Central memory CD8-positive, alpha-beta T cell (primary cell): Measurements from ENCODE around the gene AGTR1.

Source experiments
- ATAC-seq: fragments of 150-1000 bp; cut with Tn5 transposase; replicated peaks from 2 replicates; pipeline ENCODE4 v1.10.0; 2022; ENCODE audit warnings: mild to moderate bottlenecking, moderate FRiP score, moderate number of reproducible peaks; ENCODE audit not compliant: poor library complexity, severe bottlenecking; ENCODE audit errors: extremely low read depth
- DNase-seq, 2 donors: peaks; one replicate each; pipeline ENCODE4 v3.0.0; 2021; ENCODE audit warnings: low spot score in 2 of 2
- H3K27ac Mint-ChIP-seq: one replicate; pipeline ENCODE4 v1.8.0; 2022; ENCODE audit warnings: low read depth, mild to moderate bottlenecking, moderate library complexity, mixed read lengths
- H3K27me3 Mint-ChIP-seq: one replicate; pipeline ENCODE4 v1.8.0; 2022; ENCODE audit warnings: mixed read lengths
- H3K36me3 Mint-ChIP-seq: one replicate; pipeline ENCODE4 v1.8.0; 2022; ENCODE audit warnings: mild to moderate bottlenecking, moderate library complexity, mixed read lengths; ENCODE audit not compliant: insufficient read depth
- H3K4me1 Mint-ChIP-seq: one replicate; pipeline ENCODE4 v1.8.0; 2022; ENCODE audit warnings: mixed read lengths
- H3K4me3 Mint-ChIP-seq: one replicate; pipeline ENCODE4 v1.8.0; 2022; ENCODE audit warnings: mild to moderate bottlenecking, moderate library complexity, mixed read lengths
- H3K9me3 Mint-ChIP-seq: one replicate; pipeline ENCODE4 v1.8.0; 2022; ENCODE audit warnings: mixed read lengths

Gene AGTR1

DNA sequence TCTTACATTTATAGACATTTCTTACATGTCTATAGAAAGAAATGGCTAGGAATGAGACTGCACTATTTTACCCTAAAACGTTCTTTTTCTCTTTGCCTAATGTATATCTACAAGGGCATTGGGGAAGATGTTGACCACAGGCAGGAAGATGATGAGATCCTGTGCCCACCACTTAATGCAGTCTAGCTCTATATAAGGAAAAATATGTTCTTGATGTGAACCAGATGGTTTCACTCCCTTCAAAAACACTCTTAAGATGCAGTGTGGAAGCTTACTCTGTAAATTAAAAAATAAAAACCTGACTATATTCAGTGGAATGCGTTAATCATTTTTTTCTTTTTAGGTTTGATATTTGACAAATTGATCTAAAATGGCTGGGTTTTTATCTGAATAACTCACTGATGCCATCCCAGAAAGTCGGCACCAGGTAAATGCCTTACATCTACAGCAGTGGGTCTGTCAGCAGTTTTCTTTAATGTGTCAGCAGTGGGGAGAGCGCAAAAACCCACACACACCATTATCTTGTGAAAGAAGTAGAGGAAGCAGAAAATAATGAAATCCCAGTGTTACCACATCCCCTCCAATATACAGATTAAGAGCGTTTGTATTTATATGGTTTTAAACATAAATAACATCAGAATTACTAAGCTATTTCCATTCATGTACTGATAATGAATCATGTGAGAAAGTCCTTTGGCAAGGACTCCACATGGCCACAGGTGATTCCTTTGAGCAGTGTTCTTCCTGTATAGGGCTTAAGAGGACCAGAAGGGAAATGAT is 10.1 kb downstream of the AGTR1 start:
- ATAC-seq (no peak), DNase-seq (no peak)
- Mint-ChIP-seq H3K27me3 (no peaks in the 10 kb centered on the region), H3K27ac (no peak overlapping the region), H3K4me3 (no peak overlapping the region), H3K4me1 (no peaks in the 10 kb centered on the region), H3K9me3 (no peaks in the 10 kb centered on the region), H3K36me3 (no peaks in the 10 kb centered on the region)

- Mint-ChIP-seq H3K27me3 (no peaks in the 10 kb centered on the region), H3K9me3 (no peaks in the 10 kb centered on the region), H3K36me3 (no peaks in the 10 kb centered on the region), H3K4me1 (no peaks in the 10 kb centered on the region), H3K27ac (no peak overlapping the region), H3K4me3 (no peak overlapping the region)
- ATAC-seq (no peak), DNase-seq (no peak)
These were observed 10.7 kb downstream of the AGTR1 start for GRCh38 chr3:148708409-148708808.

DNA sequence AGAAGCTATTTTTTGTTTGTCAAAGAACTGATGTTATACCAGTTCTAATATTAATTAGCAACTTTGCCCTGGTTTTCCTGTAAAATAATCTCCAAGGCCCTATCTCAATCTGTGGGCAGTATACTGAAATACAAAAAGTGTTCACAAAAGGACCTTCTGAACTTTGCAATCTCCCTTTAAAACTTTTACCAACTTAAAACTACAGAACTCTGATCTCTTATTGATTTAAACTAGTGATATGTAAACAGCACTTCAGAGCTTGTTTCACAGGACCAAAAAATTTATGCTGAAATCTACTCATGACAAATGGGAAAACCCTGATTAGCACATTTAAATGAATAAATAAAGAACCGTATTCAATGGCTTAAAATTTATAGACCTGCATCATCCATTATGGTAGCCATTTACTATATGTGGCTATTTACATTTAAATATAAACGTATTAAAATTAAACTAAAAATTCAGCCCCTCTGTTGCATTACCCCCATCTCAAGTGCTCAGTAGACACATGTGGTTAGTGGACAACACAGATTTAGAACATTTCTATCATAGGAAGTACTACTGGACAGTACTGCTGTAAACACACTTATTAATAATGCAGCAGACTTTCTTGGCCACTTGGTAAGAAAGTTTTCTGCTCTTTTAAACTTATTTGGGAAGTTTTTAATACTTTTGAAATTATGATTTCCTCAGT is 12.0 kb downstream of the AGTR1 start:
- ATAC-seq (no peak), DNase-seq (no peak)
- Mint-ChIP-seq H3K4me3 (no peak overlapping the region), H3K9me3 (no peaks in the 10 kb centered on the region), H3K27me3 (no peaks in the 10 kb centered on the region), H3K36me3 (no peaks in the 10 kb centered on the region), H3K4me1 (no peaks in the 10 kb centered on the region), H3K27ac (no peak overlapping the region)

- H3K9me3 Mint-ChIP-seq = no peaks in the 10 kb centered on the region
- DNase-seq = no peak
- H3K4me1 Mint-ChIP-seq = no peaks in the 10 kb centered on the region
- no peak overlapping the region for H3K27ac Mint-ChIP-seq
- no peaks in the 10 kb centered on the region for H3K27me3 Mint-ChIP-seq
- ATAC-seq = no peak
- no peaks in the 10 kb centered on the region for H3K36me3 Mint-ChIP-seq
- no peak overlapping the region for H3K4me3 Mint-ChIP-seq
These were observed 13.0 kb downstream of the AGTR1 start for GRCh38 chr3:148710665-148711064.

- DNase-seq (no peak), ATAC-seq (no peak)
- Mint-ChIP-seq H3K9me3 (no peaks in the 10 kb centered on the region), H3K4me1 (no peaks in the 10 kb centered on the region), H3K27ac (no peak overlapping the region), H3K4me3 (no peak overlapping the region), H3K27me3 (no peaks in the 10 kb centered on the region), H3K36me3 (no peaks in the 10 kb centered on the region)
These were observed 14.4 kb downstream of the AGTR1 start for GRCh38 chr3:148711981-148712666.

DNA sequence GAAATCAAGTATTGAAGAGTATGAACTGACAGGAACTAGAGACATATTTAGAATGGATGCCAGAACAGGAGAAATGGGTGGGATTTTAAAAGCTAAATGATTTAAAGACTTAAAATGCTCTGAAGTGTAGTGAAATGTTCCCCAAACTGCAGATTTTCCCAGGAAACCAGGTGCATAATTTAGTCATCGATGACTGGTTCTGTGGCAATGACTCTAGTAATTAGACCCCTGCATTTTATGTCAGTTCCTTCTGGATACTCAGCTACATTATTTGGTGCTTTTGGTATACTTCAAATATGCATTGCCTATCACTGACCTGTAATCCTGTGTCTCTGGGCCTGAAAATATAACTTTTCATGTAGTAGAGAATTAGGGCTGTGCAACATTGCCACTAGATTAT is 16.8 kb downstream of the AGTR1 start:
- no peak overlapping the region for H3K27ac Mint-ChIP-seq
- no peaks in the 10 kb centered on the region for H3K27me3 Mint-ChIP-seq
- no peak for ATAC-seq
- DNase-seq = no peak
- H3K36me3 Mint-ChIP-seq = no peaks in the 10 kb centered on the region
- H3K4me3 Mint-ChIP-seq = no peak overlapping the region
- no peaks in the 10 kb centered on the region for H3K9me3 Mint-ChIP-seq
- no peaks in the 10 kb centered on the region for H3K4me1 Mint-ChIP-seq

- Mint-ChIP-seq H3K36me3 (no peaks in the 10 kb centered on the region), H3K4me3 (no peak overlapping the region), H3K4me1 (no peaks in the 10 kb centered on the region), H3K27me3 (no peaks in the 10 kb centered on the region), H3K9me3 (peaks cover 5% of the 10 kb centered on the region), H3K27ac (no peak overlapping the region)
- DNase-seq = no peak
- ATAC-seq = no peak
These were observed 19.0 kb downstream of the AGTR1 start for GRCh38 chr3:148716657-148717056.

DNA sequence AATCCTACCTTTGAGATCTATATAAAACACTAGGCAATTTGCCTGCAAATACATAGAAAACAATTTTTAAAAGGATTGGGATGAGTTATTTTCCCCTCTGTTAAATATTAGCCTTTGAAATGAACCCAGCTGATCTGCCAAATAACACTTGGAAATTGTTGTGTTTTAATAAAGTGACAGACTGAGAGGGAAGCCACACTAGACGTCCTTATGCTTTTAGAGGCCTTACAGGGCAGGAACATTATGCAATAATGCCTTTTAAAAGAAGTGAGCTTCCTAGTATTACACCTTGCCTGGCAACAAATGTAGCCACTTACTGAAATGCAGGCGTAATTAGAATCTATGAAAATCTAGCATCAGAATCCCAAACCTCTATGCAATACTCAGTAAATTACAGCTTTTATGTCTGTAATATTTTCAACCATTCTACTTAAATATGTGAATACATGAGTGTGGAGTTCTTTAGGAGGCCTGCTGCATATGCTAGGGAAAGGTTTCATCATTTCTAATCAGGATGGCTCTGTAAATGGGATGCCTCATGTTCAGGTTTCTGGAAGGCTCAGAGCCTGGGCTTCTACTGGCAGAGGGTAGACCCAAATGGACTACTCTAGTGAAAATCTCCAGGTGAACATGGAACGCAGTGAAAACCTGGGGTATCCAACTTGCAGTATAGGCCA is 20.3 kb downstream of the AGTR1 start:
- ATAC-seq = no peak
- H3K27me3 Mint-ChIP-seq = no peaks in the 10 kb centered on the region
- no peaks in the 10 kb centered on the region for H3K36me3 Mint-ChIP-seq
- no peak overlapping the region for H3K27ac Mint-ChIP-seq
- no peak overlapping the region for H3K4me3 Mint-ChIP-seq
- DNase-seq = no peak
- no peaks in the 10 kb centered on the region for H3K4me1 Mint-ChIP-seq
- peaks cover 5% of the 10 kb centered on the region for H3K9me3 Mint-ChIP-seq

DNA sequence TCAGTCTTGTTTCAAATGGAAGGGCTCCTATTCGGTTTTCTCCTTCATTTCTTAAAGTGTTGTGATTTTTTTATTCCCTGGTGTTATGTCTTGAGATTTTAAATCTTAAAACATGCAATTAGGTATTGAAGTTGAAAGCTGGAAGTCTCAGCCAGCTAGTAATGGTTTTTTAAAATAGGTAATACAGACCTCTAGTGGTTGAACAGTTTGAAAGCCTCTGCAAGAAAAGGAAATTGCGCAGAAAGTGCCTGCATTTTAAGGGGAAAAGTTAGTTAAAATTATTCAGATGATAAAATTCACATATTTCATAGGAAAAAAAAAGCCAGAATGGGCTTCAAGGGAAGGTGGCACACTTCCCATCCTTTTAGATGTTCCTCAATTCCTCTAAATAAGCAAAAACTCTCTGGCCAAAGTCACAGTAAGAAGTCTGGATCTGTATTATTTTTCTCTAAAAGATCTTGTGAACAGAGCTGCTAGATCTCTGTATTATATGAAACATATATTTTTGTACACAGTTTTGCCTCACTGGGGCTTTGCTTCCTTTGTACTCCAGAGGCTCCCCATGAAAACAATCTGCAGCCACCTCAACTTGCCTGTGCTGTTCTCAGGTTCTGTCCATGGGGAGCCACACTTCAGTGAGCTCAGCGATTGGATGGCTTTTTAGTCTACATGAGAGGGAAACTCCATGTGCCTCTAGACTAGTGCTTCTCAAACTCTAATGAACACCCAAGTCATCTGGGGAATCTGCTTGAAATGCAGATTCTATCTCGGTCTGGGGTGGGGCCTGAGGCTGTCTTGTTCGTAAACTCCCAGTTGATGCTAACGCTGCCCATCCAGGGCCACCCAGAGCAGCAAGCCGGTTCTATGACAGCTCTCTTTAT is 21.5 kb downstream of the AGTR1 start:
- no peaks in the 10 kb centered on the region for H3K36me3 Mint-ChIP-seq
- no peaks in the 10 kb centered on the region for H3K4me1 Mint-ChIP-seq
- peaks cover 5% of the 10 kb centered on the region for H3K9me3 Mint-ChIP-seq
- no peak overlapping the region for H3K27ac Mint-ChIP-seq
- DNase-seq = no peak
- ATAC-seq = no peak
- H3K4me3 Mint-ChIP-seq = no peak overlapping the region
- H3K27me3 Mint-ChIP-seq = no peaks in the 10 kb centered on the region

DNA sequence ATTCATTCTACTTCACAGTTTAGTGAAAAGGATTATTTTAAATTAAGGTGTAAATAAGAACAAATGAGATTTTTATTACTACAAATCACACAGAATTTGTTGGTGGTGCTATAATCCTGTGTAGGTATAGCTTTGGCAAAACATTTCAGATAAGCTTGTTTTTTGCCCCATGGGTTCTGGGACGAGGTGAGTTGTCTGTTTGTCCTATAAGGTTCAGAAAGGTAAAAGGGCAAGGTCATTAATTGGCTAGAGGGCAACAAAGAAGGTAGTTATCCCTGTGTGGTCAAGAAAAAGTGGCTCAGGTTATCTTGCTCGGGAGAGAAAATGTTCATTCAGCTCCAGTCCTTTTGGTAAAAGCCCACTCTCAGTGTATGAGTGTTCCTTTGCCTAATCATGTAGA is 23.2 kb downstream of the AGTR1 start:
- H3K27me3 Mint-ChIP-seq = no peaks in the 10 kb centered on the region
- H3K27ac Mint-ChIP-seq = no peak overlapping the region
- peaks cover 5% of the 10 kb centered on the region for H3K9me3 Mint-ChIP-seq
- no peaks in the 10 kb centered on the region for H3K36me3 Mint-ChIP-seq
- ATAC-seq = no peak
- no peak overlapping the region for H3K4me3 Mint-ChIP-seq
- H3K4me1 Mint-ChIP-seq = no peaks in the 10 kb centered on the region
- no peak for DNase-seq

- Mint-ChIP-seq H3K27ac (no peak overlapping the region), H3K4me3 (no peak overlapping the region), H3K4me1 (no peaks in the 10 kb centered on the region), H3K36me3 (no peaks in the 10 kb centered on the region), H3K9me3 (peaks cover 10% of the 10 kb centered on the region), H3K27me3 (no peaks in the 10 kb centered on the region)
- DNase-seq (no peak), ATAC-seq (no peak)
These were observed 25.9 kb downstream of the AGTR1 start for GRCh38 chr3:148723631-148724030.

- Mint-ChIP-seq H3K36me3 (no peaks in the 10 kb centered on the region), H3K4me1 (no peaks in the 10 kb centered on the region), H3K27me3 (no peaks in the 10 kb centered on the region), H3K9me3 (peaks cover 5% of the 10 kb centered on the region), H3K4me3 (no peak overlapping the region), H3K27ac (no peak overlapping the region)
- DNase-seq (no peak), ATAC-seq (no peak)
These were observed 29.5 kb downstream of the AGTR1 start for GRCh38 chr3:148727231-148727630.
